Naive thymus-derived CD8-positive, alpha-beta T cell (primary cell): ENCODE data around the gene PPP1R1B. TPM values are rescaled to one million over a fixed set of nuclear protein-coding genes. Genes with fewer than 3 reads are reported as not detected.

Experiments used
- ATAC-seq, 2 donors: fragments of 150-1000 bp; cut with Tn5 transposase in 1 of 2; sonication (Bioruptor Pico), chemical (Tn5 transposase) in 1 of 2; 1 replicate in 1 of 2; 2 replicates in 1 of 2; pipeline ENCODE4 v1.10.0; 2021; ENCODE audit warnings: mild to moderate bottlenecking in 2 of 2, moderate library complexity in 2 of 2
- POLR2A ChIA-PET: fragments of 350-600 bp; sonication (Branson Sonifier 250); formaldehyde crosslinking; loops from one replicate; lab custom pipeline; 2021; ENCODE audit warnings: antibody characterized with exemption; lab: Charles Lee
- DNase-seq, 10 donors: peaks; one replicate each; pipeline versions ENCODE4 v3.0.0 to v3.0.0-alpha.2; 2020 to 2022
- H3K27ac Mint-ChIP-seq, 10 donors: one replicate each; pipeline ENCODE4 v1.8.0; 2020 to 2022; ENCODE audit warnings: mild to moderate bottlenecking in 10 of 10, mixed read lengths in 10 of 10, moderate library complexity in 4 of 10, inconsistent platforms in 1 of 10
- H3K27me3 Mint-ChIP-seq, 5 donors: one replicate each; pipeline ENCODE4 v1.8.0; 2021 to 2022; ENCODE audit warnings: mixed read lengths in 5 of 5
- H3K36me3 Mint-ChIP-seq, 3 donors: one replicate each; pipeline ENCODE4 v1.8.0; 2020 to 2022; ENCODE audit warnings: mixed read lengths in 3 of 3, mild to moderate bottlenecking in 2 of 3, inconsistent platforms in 1 of 3
- H3K4me1 Mint-ChIP-seq, 4 donors: one replicate each; pipeline ENCODE4 v1.8.0; 2021 to 2022; ENCODE audit warnings: mixed read lengths in 4 of 4
- H3K4me3 Mint-ChIP-seq, 10 donors: one replicate each; pipeline ENCODE4 v1.8.0; 2020 to 2022; ENCODE audit warnings: mild to moderate bottlenecking in 10 of 10, mixed read lengths in 10 of 10, moderate library complexity in 6 of 10, inconsistent platforms in 1 of 10
- H3K9me3 Mint-ChIP-seq, 9 donors: one replicate each; pipeline ENCODE4 v1.8.0; 2020 to 2022; ENCODE audit warnings: mixed read lengths in 9 of 9, mild to moderate bottlenecking in 3 of 9, inconsistent platforms in 1 of 9, moderate library complexity in 1 of 9
- polyA plus RNA-seq, 3 donors: library from polyadenylated mRNA; unstranded; fragments of 300-500 nt; fragmentation: Illumina TruSeq; gene quantifications; one replicate each; pipeline ENCODE4 v1.2.3, GENCODE V29; 2021
- total RNA-seq, 8 experiments: library from RNA in 2 of 8; stranded (reverse) in 2 of 8; gene quantifications; one replicate each; pipeline ENCODE4 v1.2.3 and lab custom pipeline; 2021 to 2026

Gene PPP1R1B
- total and polyA plus RNA-seq, 5 experiments from 2014 or later, result not detected

- peak in 1 of 10 donors; percentile 41 for DNase-seq
- POLR2A ChIA-PET, result interaction anchor here (0.6 to 3.4 kb wide), 13 partner anchors 10 to 618 kb away, joined by 3 to 19 read pairs (median 4); partner anchors contain the start of genes MIEN1, PGAP3, PPP1R1B and PSMD3
- Mint-ChIP-seq H3K4me1 (peaks cover 31 to 70% (median 64%) of the 10 kb centered on the region in 4 donors), H3K9me3 (no peaks in the 10 kb centered on the region), H3K27me3 (peaks cover 0 to 3% (median 1%) of the 10 kb centered on the region in 5 donors), H3K4me3 (peak overlapping the region in 7 of 10 donors; percentile 32 to 76 (median 51)), H3K36me3 (peaks cover 0 to 2% (median 0%) of the 10 kb centered on the region in 3 donors), H3K27ac (peak overlapping the region; percentile 58 to 99 (median 94))
- no peak for ATAC-seq
These were observed 48.8 kb downstream of the PPP1R1B start for GRCh38 chr17:39675390-39676082.

DNA sequence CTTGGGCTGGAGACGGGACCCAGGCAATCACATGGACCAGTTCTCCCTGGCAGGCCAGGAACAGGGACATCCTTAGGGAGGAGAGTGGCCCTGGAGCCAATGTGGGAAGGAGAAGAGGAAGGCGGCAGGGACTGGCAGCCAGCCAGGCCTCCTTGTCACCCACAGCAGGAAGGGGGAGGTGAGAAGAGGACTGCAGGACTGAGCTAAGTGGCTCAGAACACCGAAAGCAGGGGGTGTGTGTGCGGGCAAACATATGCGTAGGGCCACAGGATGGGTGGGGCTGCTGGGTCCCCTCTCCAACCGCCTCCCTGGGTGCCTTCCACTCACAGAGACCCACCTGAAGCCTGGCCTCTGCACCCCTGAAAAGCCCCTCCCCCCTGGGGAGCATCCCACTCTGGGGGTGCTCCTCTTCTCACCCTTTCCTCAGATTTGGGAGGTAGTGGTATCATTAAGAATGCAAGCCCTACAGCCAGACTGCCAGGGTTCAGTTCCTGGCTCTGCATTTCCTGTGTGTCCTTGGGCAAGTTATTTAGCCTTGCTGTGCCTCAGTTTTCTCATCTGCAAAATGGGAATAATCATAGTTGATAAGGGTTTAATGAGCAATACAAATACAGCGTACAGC, 49.6 kb downstream of the PPP1R1B start:
- Mint-ChIP-seq H3K4me1 (peaks cover 33 to 76% (median 71%) of the 10 kb centered on the region in 4 donors), H3K9me3 (no peaks in the 10 kb centered on the region), H3K4me3 (peak overlapping the region in 9 of 10 donors; percentile 21 to 76 (median 63)), H3K27ac (peak overlapping the region; percentile 66 to 99 (median 94)), H3K36me3 (peaks cover 0 to 2% (median 0%) of the 10 kb centered on the region in 3 donors), H3K27me3 (peaks cover 0 to 2% (median 0%) of the 10 kb centered on the region in 5 donors)
- ATAC-seq (peak; percentile 70 to 82), DNase-seq (peak in 9 of 10 donors; percentile 26 to 83 (median 62))
- POLR2A ChIA-PET, result interaction anchor here (0.6 to 3.4 kb wide), 12 partner anchors 11 to 304 kb away, joined by 3 to 19 read pairs (median 4); partner anchors contain the start of genes MIEN1, PGAP3, PPP1R1B and PSMD3

GRCh38 chr17:39677072-39677471, 50.3 kb downstream of the PPP1R1B start:
- H3K4me1 Mint-ChIP-seq, result peaks cover 31 to 72% (median 67%) of the 10 kb centered on the region in 4 donors
- DNase-seq (peak in 1 of 10 donors; percentile 30), ATAC-seq (no peak)
- peak overlapping the region in 8 of 10 donors; percentile 5 to 76 (median 30) for H3K4me3 Mint-ChIP-seq
- no peaks in the 10 kb centered on the region for H3K27me3 Mint-ChIP-seq
- H3K9me3 Mint-ChIP-seq, result no peaks in the 10 kb centered on the region
- H3K27ac Mint-ChIP-seq, result peak overlapping the region; percentile 27 to 99 (median 94)
- peaks cover 0 to 2% (median 0%) of the 10 kb centered on the region in 3 donors for H3K36me3 Mint-ChIP-seq
- POLR2A ChIA-PET, result interaction anchor here (0.6 to 3.4 kb wide), 10 partner anchors 9 to 77 kb away, joined by 3 to 19 read pairs (median 4); partner anchors contain the start of genes MIEN1, PGAP3, PNMT and PPP1R1B

DNA sequence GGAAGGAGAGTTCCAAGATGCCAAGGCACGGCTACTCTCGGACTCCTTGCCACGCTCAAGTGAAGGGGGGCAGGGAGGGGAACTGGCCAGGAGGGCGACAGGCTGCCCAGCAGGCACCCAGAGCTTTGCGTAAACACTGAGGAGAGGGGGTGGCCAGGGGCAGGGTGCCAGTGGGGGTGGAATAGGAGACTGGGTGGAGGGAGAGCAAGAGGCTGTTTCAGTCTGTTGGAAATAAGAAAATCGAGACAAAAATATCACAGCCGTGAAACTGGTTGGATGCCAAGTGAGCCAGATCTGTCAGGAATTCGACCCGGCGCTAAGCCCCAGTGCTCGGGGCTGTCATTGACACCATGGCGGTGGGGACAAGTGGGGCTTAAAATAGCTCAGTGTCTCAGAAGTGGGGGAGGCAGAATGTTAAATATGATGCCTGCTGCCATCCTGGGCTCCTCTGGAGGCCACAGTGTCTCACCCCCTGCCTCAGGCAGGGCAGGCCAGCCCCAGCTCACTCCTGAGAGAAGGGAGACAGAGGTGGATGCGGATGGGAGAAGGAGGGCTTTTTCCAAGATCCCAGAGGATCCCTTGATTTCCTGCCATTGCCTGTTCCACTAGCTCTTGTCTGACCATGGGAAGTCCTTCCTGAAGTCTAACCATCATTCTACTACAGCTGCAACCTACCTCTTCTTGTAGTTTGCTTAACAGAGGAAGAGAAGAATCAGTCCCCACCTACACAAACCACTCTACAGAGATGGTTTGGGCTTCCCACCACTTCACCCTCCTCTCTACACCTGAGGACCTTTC, 51.0 kb downstream of the PPP1R1B start:
- peaks cover 0 to 3% (median 2%) of the 10 kb centered on the region in 3 donors for H3K36me3 Mint-ChIP-seq
- no peak for ATAC-seq
- H3K27me3 Mint-ChIP-seq, result no peaks in the 10 kb centered on the region
- POLR2A ChIA-PET, result interaction anchor here (0.6 to 3.4 kb wide), 7 partner anchors 9 to 76 kb away, joined by 3 to 13 read pairs (median 3); partner anchors contain the start of genes MIEN1, PGAP3 and PNMT
- peaks cover 31 to 67% (median 64%) of the 10 kb centered on the region in 4 donors for H3K4me1 Mint-ChIP-seq
- H3K9me3 Mint-ChIP-seq, result no peaks in the 10 kb centered on the region
- peak overlapping the region in 7 of 10 donors; percentile 1 to 67 (median 42) for H3K4me3 Mint-ChIP-seq
- peak in 1 of 10 donors; percentile 41 for DNase-seq
- peak overlapping the region; percentile 39 to 99 (median 96) for H3K27ac Mint-ChIP-seq

GRCh38 chr17:39678340-39679116, 51.8 kb downstream of the PPP1R1B start:
- DNase-seq (peak in 1 of 10 donors; percentile 28), ATAC-seq (no peak)
- H3K9me3 Mint-ChIP-seq, result no peaks in the 10 kb centered on the region
- H3K4me1 Mint-ChIP-seq, result peaks cover 35 to 70% (median 65%) of the 10 kb centered on the region in 4 donors
- peaks cover 0 to 10% (median 8%) of the 10 kb centered on the region in 3 donors for H3K36me3 Mint-ChIP-seq
- H3K27me3 Mint-ChIP-seq, result no peaks in the 10 kb centered on the region
- POLR2A ChIA-PET, result interaction anchor here (0.7 to 3.4 kb wide), 11 partner anchors 10 to 57 kb away, joined by 3 to 22 read pairs (median 4); partner anchors contain the start of genes MIEN1, PGAP3, PNMT and PPP1R1B
- peak overlapping the region; percentile 93 to 99 (median 96) for H3K27ac Mint-ChIP-seq
- peak overlapping the region in 8 of 10 donors; percentile 9 to 80 (median 66) for H3K4me3 Mint-ChIP-seq

GRCh38 chr17:39679521-39680192, 52.9 kb downstream of the PPP1R1B start:
- H3K4me1 Mint-ChIP-seq, result peaks cover 38 to 70% (median 63%) of the 10 kb centered on the region in 4 donors
- ATAC-seq, result peak; percentile 82 to 85
- peak overlapping the region; percentile 22 to 88 (median 69) for H3K4me3 Mint-ChIP-seq
- DNase-seq, result peak in 9 of 10 donors; percentile 16 to 70 (median 49)
- POLR2A ChIA-PET, result interaction anchor here (0.7 to 2.5 kb wide), 14 partner anchors 9 to 90 kb away, joined by 3 to 22 read pairs (median 4); partner anchors contain the start of genes MIEN1, PGAP3, PNMT and PPP1R1B
- peak overlapping the region; percentile 93 to 99 (median 96) for H3K27ac Mint-ChIP-seq
- H3K36me3 Mint-ChIP-seq, result peaks cover 0 to 17% (median 13%) of the 10 kb centered on the region in 3 donors
- no peaks in the 10 kb centered on the region for H3K27me3 Mint-ChIP-seq
- H3K9me3 Mint-ChIP-seq, result no peaks in the 10 kb centered on the region

DNA sequence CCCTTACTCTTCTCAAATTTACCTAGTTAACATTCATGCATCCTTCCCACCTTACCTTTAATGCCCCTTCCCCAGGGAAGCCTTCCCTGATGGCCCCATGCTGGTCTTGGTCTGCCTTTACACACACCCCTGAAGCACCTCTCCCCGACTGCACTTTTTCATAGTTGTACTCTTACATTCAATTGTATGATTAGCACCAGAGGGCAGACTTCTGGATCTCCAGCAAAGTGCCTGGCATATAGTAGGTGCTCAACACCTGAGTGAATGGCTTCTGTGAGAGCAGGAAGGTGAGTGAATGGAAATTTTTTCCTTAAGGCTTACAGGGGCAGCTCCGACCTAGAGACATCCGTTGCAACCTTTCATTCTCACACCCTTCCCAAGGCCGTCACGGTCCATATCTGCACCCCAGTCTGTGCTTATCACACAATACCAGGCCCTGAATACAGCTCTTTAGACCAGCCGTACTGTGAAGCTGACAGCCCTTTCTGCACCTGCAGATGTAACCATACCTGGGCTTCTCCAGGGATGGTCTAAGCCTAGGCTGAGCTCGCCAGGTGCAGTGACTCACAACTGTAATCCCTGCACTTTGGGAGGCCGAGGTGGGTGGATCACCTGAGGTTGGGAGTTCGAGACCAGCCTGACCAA, 56.7 kb downstream of the PPP1R1B start:
- H3K4me3 Mint-ChIP-seq, result no peak overlapping the region
- POLR2A ChIA-PET, result interaction anchor here (0.7 to 1.4 kb wide), 2 partner anchors 71 to 351 kb away, joined by 3 to 4 read pairs; no protein-coding TSS in a partner anchor

GRCh38 chr17:39684369-39685192, 57.8 kb downstream of the PPP1R1B start:
- H3K4me1 Mint-ChIP-seq, result peaks cover 37 to 56% (median 45%) of the 10 kb centered on the region in 4 donors
- ATAC-seq, result no peak
- H3K27me3 Mint-ChIP-seq, result no peaks in the 10 kb centered on the region
- no peak overlapping the region for H3K4me3 Mint-ChIP-seq
- POLR2A ChIA-PET, result no interaction called here
- H3K9me3 Mint-ChIP-seq, result peaks cover 0 to 10% (median 0%) of the 10 kb centered on the region in 9 donors
- peak overlapping the region in 1 of 10 donors; percentile 66 for H3K27ac Mint-ChIP-seq
- peak in 1 of 10 donors; percentile 40 for DNase-seq
- H3K36me3 Mint-ChIP-seq, result peaks cover 0 to 27% (median 18%) of the 10 kb centered on the region in 3 donors

More for the DNA sequence above, 56.7 kb downstream of the PPP1R1B start:
- ATAC-seq (no peak), DNase-seq (peak in 1 of 10 donors; percentile 35)
- peak overlapping the region in 4 of 10 donors; percentile 8 to 69 (median 41) for H3K27ac Mint-ChIP-seq
- peaks cover 41 to 59% (median 50%) of the 10 kb centered on the region in 4 donors for H3K4me1 Mint-ChIP-seq
- H3K9me3 Mint-ChIP-seq, result peaks cover 0 to 3% (median 0%) of the 10 kb centered on the region in 9 donors
- peaks cover 0 to 27% (median 18%) of the 10 kb centered on the region in 3 donors for H3K36me3 Mint-ChIP-seq
- no peaks in the 10 kb centered on the region for H3K27me3 Mint-ChIP-seq
